Esophagus squamous epithelium (tissue), 4 donors: Measurements from ENCODE around the gene HPCAL1.

Experiments used
- CTCF ChIP-seq, 6 experiments: fragments of 450-650 bp in 4 of 6; fragments of 200-600 bp in 2 of 6; sonication (generic) in 2 of 6; IDR thresholded peaks; one replicate each; pipeline ENCODE4 v1.5.1; 2016 to 2019; ENCODE audit warnings: antibody characterized with exemption in 6 of 6, mild to moderate bottlenecking in 4 of 6, moderate library complexity in 4 of 6
- POLR2A ChIP-seq, 4 donors: fragments of 450-650 bp; IDR thresholded peaks; one replicate each; pipeline ENCODE4 v1.6.1; 2017; ENCODE audit warnings: antibody characterized with exemption in 4 of 4, mild to moderate bottlenecking in 4 of 4, moderate library complexity in 3 of 4

- TF ChIP-seq CTCF (IDR thresholded peaks at IDR 0.05): no peak
- TF ChIP-seq POLR2A (IDR thresholded peaks at IDR 0.05): no peak
Observed at GRCh38 chr2:10276481-10277292, 26.0 kb upstream of the HPCAL1 start.
